Measurements from ENCODE around the gene PDX1. TPM values are rescaled to one million over a fixed set of nuclear protein-coding genes. Genes with fewer than 3 reads are reported as not detected.
"Not testable (repeated sequence)": the region's sequence is repeated elsewhere in the genome, so short reads cannot be mapped to it uniquely, and the experiment has no call there.

Gene PDX1
- total RNA-seq, 1 experiment from 2014 or later: not detected

- no peak for DNase-seq (ENCODE audit: low read depth)
Measured at GRCh38 chr13:27956576-27957300, 36.9 kb downstream of the PDX1 start.

GRCh38 chr13:27959976-27960361 is 40.2 kb downstream of the PDX1 start:
- DNase-seq (ENCODE audit: low read depth): no peak

- peak; percentile 18 for DNase-seq (ENCODE audit: low read depth)
Measured at GRCh38 chr13:27960362-27961226, 40.8 kb downstream of the PDX1 start.

- no peak for DNase-seq (ENCODE audit: low read depth)
Measured at GRCh38 chr13:27961227-27962085, 41.7 kb downstream of the PDX1 start.

GRCh38 chr13:27962128-27962841 is 42.5 kb downstream of the PDX1 start:
- DNase-seq (ENCODE audit: low read depth): no peak

- no peak for DNase-seq (ENCODE audit: low read depth)
Measured at GRCh38 chr13:27962982-27963381, 43.2 kb downstream of the PDX1 start.

- DNase-seq (ENCODE audit: low read depth): no peak
Measured at GRCh38 chr13:27963491-27963890, 43.7 kb downstream of the PDX1 start.

- DNase-seq (ENCODE audit: low read depth): not testable (repeated sequence)
Measured at GRCh38 chr13:27964206-27964605, 44.4 kb downstream of the PDX1 start.

GRCh38 chr13:27964741-27965323 is 45.0 kb downstream of the PDX1 start:
- no peak for DNase-seq (ENCODE audit: low read depth)

GRCh38 chr13:27965343-27965739 is 45.5 kb downstream of the PDX1 start:
- no peak for DNase-seq (ENCODE audit: low read depth)

GRCh38 chr13:27965740-27966640 is 46.2 kb downstream of the PDX1 start:
- DNase-seq (ENCODE audit: low read depth): no peak

- DNase-seq (ENCODE audit: low read depth): no peak
Measured at GRCh38 chr13:27966641-27967202, 46.9 kb downstream of the PDX1 start.

- no peak for DNase-seq (ENCODE audit: low read depth)
Measured at GRCh38 chr13:27967203-27967735, 47.5 kb downstream of the PDX1 start.

GRCh38 chr13:27967736-27968315 is 48.0 kb downstream of the PDX1 start:
- DNase-seq (ENCODE audit: low read depth): no peak

- DNase-seq (ENCODE audit: low read depth): no peak
Measured at GRCh38 chr13:27968316-27969081, 48.7 kb downstream of the PDX1 start.

GRCh38 chr13:27969082-27969865 is 49.5 kb downstream of the PDX1 start, which contains the start of gene CDX2:
Gene CDX2 (minus strand): TSS chr13:27969315. CDS start chr13:27969006, 309 bp downstream.
- no peak for DNase-seq (ENCODE audit: low read depth)

GRCh38 chr13:27969866-27970229 is 50.0 kb downstream of the PDX1 start:
- no peak for DNase-seq (ENCODE audit: low read depth)
